Umbilical cord (tissue), 2 donors: ENCODE data around the gene DNM2. TPM values are rescaled to one million over a fixed set of nuclear protein-coding genes. Genes with fewer than 3 reads are reported as not detected.
"Not testable (repeated sequence)": the region's sequence is repeated elsewhere in the genome, so short reads cannot be mapped to it uniquely, and the experiment has no call there.

ENCODE experiments used
- DNase-seq: peaks from one replicate; pipeline ENCODE4 v3.0.0-alpha.2; 2015; ENCODE audit warnings: low spot score
- total RNA-seq: library from RNA; depleted of rRNA; stranded (reverse); fragments of >200 nt; gene quantifications from one replicate; pipeline ENCODE4 v1.2.3, GENCODE V29; 2014; ENCODE audit warnings: low replicate concordance; ENCODE audit not compliant: insufficient read depth

DNM2 gene
- total RNA-seq, 1 donor from 2014 or later: 62.8 TPM

DNA sequence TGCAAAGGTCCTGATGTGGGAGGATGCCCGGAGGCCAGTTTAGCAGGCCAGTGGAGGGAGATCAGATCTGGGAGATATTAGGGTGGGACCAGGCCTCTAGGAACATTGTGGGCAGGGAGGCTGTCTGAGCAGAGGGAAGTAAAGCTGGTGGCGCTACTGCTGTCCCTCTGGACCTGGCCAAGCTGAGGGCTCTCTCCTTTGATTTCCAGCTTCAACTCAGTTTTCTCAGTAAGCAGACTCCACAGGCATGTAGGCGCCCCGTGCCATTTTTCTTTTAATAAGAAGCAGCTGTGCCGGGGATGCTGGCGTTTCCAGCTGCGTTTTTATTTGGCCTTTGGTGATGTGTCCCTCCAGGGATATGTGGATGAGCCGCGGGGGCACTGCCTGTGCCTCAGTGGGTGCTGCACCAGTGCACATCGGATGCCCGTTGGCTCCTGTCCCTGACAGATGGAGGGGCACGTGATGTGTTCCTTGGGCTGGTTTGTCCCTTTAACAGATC lies 6.7 kb downstream of the DNM2 start:
- no peak for DNase-seq

DNA sequence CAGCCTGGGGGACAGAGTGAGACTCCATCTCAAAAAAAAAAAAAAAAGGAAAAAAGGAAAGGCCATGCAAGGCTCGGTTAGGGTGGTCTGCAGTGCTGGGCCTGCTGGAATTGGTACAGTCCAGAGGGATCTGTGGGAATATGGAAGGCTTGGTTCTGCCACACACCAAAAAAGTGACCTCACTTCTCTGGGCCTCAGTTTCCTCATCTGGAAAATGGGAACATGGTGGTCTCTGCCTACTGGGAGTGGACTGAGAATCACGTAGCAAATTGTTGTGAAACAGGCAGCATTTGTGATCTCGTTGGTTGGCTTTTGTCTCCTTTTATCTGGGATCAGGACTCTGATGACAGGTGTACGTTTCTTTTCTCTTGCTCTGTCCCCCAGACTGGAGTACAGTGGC lies 7.5 kb downstream of the DNM2 start:
- DNase-seq: no peak

DNA sequence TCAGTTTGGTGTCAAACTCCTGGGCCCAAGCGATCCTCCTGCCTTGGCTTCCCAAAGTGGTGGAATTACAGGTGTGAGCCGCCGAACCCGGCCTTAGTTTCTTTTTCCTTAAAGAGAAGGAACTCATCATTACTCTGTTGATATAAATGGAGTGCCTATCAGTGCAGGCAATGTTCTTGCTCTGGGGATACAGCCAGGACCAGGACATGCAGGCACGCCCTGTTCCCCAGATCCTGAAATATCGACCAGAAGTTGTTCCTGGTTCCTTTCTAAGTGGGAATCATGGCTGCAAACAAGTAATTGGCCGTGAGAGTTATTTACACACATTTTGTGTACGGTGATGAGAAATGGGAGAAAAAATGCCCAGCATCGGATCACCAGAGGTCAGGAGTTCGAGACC lies 8.4 kb downstream of the DNM2 start:
- DNase-seq: no peak

DNA sequence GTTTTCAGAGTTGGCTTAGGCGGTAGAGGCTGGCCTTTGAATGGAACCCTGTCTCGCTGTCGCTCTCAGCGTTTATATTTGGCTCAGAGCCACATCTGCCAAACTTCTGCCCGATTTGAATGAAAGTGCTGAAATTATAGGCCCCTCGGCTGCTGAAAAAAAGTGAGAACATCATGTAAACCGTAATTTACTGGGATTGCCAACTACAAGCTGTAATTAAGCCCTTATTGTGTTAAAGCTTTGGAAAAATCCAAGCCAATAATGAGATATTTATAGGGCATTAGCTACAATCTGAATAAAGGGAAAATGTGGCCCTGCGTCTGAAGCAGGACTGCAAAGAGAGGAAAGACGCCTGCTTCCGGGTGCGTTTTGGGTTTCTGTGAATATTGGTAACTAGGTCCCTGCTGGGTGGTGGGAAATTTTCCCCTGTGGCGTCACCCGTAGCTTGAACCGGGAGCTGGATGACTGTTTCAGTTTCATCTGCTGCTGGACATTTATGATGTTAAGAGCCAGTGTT lies 9.9 kb downstream of the DNM2 start:
- DNase-seq: no peak

DNA sequence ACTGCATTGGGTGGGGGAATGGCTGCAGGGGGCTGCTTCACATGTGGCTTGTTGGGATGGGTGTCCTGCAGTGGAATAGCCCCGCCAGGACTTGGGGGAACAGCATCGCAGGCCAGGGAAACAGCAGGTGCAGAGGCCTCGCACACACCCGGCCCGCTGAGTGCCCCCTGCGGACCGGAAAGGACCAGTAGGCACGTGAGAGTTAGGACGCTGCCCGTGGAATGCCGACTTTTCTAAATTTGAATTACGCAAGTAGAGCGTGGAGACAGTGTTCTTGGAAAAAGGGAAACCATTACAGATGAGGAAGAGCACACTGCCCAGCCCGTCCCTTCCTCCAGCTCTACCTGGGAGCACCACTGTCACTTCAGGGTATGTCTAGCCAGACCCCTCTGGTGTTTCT lies 11.5 kb downstream of the DNM2 start:
- no peak for DNase-seq

DNA sequence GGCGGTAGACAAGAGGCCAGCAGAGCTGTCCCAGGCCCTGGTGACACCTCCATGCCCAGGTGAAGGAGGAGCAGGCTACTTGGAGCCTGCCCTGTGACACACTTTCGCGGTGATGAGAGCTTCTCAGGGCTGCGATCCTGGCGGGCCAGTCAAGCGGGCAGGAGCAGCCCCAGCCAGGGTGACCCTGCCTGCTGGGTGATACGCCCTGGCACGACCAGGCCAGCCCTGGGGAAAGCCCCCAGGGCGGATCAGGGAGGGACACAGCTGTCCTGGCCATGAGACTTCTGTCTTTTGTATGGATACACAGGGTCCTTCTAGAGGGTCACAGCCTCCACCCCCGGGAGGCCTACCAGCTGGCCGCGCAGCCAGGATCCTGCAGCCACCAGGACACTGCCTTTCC lies 13.1 kb downstream of the DNM2 start:
- no peak for DNase-seq

DNA sequence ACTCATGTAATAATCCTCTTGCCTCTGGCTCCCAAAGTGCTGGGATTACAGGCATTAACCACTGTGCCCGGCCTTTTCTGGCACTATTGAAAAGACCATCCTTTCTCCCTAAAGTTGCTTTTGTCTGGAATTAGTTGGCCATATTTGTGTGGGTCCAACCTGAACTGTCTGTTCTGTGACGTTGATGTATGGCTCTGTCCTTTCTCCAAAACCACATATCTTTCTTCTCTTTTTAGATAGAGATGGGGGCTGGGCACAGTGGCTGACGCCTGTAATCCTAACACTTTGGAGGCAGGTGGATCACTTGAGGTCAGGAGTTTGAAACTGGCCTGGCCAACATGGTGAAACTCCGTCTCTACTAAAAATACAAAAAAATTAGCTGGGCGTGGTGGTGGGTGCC lies 17.9 kb downstream of the DNM2 start:
- no peak for DNase-seq

DNA sequence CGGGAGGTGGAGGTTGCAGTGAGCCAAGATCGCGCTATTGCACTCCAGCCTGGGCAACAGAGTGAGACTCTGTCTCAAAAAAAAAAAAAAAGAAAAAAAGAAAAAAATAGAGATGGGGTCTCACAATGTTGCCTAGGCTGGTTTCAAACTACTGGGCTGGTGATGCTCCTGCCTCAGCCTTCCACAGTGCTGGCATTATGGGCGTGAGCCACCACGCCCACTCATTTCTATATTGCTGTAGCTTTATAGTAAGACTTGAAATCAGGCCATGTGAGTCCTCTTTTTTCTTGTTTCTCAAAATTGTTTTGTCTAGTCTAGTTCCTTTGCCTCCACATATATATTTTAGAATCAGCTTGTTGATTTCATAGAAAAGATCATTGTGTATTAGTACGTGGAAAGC lies 18.3 kb downstream of the DNM2 start:
- DNase-seq: no peak

DNA sequence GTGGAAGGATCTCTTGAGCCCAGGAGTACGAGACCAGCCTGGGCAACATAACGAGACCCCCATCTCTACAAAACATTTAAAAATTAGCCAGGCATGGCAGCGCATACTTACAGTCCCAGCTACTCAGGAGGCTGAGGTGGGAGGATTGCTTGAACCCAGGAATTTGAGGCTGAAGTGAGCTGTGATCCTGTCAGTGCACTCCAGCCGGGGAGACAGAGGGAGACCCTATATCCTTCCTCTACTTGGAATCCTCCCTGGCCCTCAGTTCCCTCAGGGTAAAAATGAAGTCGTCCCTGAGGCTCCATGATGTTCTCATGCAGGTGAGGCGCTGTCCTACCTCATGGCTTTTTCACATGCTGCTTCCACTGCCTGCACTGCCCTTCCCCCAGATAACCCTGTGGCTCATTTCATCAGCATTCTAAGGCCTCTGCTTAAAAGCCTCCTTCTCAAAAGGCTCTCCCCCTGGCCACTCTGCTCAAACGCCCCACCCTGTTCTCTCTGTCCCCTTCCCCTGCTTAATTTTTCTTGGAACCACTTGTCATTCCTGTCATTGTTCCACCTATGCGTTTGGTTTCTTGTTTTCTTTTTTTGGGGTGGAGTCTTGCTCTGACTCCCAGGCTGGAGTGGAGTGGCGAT lies 19.2 kb downstream of the DNM2 start:
- DNase-seq: no peak

DNA sequence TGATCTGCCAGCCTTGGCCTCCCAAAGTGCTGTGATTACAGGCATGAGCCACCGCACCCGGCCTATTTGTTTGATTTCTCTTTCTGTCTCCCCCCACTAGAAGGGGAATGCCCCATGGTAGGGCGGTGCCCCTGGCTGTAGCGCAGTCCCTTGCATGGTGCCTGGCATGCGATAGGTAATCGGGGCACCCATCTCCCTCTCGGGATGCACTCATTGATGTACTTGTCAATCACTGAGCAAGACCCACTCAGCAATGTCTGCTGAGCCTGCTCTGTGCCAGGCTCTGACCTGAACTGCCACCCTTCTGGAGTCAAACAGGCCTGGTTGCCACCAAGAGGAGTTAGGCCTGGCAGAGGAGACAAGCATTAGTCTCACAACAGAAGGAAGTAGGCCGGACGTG lies 19.8 kb downstream of the DNM2 start:
- DNase-seq: no peak

DNA sequence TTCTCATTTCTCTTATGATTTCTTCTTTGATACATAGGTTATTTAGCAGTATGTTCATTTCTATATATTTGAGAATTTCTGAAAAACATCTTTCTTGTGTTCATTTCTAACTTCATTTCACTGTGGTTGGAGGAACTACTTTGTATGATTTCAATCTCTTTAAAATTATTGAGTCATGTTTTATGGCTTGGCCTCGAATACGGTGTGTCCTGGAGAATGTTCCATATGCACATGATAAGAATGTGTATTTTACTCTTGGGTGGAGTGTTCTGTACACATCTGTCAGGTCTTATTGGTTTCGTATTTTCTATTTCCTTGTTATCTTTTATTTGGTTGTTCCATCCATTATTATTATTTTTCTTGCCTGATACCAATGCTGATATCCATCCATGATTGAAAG lies 22.9 kb downstream of the DNM2 start:
- DNase-seq: no peak

DNA sequence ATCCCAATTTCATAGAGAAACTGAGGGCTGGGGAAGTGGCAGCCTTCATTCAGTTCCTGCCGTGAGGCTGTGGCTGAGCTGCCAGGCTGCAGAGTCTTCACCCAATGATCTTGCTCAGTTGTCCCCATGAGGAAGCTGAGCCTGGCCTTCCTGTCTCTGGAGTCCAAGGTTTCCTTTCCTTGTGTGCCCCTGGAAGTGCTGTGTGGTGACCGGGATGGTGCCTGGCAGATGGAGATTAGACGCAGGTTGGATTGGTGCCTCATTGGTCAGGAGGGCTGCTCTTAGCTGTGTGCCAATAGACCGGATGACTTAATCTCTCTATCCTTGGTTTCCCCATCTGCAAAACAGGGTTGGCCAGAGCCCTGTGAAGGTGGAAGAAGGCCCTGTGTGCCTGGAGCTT lies 24.6 kb downstream of the DNM2 start:
- DNase-seq: no peak

DNA sequence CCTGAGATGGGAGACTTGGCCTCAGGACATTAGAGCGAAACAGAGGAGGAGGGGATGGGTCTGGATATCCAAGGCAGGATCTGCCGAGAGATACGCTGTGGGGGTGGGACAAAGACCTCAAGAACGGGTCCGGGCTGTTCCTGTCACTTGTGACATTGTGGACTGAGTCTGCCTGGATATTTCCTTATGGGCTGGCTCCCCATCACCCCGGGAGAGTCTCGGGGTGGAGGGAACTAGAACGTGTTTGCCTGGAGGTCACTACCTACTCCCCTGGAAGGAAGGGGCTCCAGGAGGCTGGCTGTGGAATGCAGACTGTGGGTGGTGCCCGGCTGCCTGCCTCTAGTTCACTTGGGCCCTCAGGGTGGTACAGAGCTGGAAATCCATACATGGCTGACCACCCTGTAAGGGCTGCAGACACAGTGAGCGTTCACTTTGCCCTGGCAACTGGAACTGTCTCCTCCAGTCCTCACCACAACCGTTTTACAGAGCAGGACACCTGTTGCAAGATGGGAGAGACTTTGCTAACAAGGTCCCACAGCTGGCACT lies 26.4 kb downstream of the DNM2 start:
- DNase-seq: no peak

DNA sequence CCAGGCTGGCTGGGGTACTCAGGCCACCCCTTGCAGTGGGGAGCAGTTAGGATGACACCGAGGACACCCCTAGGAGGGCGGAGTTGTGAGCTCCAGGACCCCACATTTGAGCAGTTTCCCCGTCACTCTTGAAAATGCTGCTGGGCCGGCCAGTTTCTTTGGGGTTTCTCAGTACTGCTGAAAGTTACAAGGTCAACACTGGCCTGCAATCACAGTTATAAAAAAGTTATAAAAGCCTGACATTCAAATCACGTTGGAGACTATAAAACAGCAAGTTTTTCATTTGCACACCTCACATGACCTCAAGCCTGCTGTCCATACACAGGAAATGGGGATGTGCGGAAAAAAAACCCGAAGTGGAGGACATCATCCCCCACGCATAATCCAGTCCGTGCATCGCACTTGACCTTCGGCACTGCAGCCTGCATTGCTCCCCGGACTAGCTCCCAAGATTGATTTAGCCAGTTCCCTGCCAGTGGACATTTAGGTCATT lies 27.0 kb downstream of the DNM2 start:
- DNase-seq: no peak

DNA sequence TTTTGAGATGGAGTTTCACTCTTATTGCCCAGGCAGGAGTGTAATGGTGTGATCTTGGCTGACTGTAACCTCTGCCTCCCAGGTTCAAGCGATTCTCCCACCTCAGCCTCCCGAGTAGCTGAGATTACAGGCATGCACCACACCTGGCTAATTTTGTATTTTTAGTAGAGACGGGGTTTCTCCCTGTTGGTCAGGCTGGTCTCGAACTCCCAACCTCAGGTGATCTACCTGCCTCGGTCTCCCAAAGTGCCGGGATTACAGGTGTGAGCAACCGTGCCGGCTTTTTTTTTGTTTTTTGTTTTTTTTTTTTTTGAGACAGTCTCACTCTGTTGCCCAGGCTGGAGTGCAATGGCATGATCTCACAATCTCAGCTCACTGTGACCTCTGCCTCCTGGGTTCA lies 28.6 kb downstream of the DNM2 start:
- not testable (repeated sequence) for DNase-seq

DNA sequence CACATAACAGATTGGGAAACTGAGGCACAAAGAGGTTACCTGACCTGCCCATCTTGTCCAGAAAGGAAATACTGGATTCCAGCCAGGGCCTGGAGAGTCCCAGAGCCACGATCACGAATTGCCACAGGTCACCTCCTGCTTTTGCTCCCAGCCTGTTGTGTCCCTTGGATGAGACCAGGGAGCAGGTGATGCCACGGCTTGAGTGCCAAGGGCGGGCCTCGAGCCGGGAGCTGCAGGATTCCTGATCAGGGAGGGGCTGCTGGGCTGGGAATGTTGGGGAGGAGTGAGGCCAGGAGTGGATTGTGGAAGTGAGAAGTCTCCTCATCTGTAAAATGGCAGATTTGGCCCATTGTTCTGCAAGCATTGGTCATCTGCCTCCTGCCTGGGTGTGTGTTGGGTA lies 29.4 kb downstream of the DNM2 start:
- DNase-seq: no peak

DNA sequence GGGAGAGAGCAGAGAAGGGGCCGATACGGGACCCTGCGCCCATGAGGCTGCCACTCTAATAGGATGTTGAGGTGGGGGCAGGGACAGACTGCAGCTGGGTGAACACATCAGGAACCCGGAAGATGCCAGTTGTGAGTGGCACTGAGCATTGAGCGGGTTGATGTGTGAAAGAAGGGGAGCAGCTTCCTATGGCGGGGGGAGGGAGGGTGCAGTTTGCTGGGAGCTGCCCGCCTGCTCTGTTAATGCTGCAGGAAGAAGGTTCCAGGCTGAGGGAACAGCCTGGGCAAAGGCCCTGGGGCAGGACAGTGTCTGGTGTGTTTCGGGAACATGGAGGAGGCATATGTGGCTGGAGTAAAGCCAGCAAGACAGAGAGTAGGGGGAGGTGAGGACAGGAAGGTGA lies 29.8 kb downstream of the DNM2 start:
- DNase-seq: no peak

DNA sequence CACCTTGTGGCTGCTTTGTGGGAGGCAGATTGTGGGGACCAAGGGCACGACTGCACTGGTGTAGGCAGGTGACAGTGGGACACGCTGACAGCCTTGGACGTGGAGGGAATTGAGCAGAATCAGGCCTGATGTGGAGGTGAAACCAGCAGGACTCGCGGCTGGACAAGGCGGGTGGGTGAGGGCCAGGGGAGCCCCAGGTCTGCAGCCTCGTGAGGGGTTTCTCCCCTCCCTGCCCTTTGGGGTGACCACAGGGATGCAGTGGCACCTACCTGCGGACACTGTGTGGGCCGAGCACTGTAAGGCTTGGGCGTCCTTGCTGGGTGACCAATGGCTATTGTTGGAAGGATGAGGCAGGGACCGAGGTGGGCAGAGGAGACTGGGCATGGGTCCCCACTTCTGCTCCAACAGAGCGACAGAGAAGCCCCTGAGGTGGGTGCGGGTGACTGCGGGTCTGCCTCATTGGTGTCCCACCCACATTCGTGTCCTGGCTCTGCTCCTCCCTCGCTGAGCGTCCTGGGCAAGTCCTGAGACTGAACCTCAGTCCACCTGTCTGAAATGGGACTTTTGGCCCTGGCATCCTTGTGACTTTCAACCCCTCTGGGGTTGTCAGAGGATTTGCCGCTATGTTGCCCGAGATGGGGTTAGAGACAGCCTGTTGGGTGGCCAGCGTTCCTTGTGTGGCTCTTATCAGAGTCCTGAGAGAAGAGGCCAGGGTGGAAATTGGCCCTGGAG lies 30.5 kb downstream of the DNM2 start:
- no peak for DNase-seq

DNA sequence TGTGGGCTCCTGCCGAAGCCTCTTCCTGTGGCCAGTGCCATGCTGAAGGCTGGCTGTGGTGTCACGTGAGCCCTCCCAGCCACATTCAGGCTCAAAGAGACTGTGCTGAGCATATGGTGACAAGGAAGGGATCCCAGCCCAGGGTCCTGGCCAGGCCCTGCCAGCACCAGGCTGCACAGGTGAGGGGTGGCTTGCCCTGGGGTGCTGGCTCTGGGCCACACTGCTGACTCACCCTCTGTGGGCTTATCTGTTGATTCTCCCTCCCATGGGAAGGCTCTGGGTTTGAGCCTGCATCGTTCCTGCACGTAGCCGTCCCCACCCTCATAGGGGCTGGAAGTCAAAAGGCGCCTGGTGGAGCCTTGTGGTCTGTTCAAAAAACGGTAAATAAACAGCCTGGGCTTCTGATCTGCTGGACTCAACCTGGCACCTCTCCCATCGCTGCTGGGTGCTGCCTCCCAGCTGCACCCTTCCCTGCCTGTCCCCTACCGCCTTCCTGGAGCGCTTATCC lies 31.1 kb downstream of the DNM2 start:
- peak; percentile 49 for DNase-seq

DNA sequence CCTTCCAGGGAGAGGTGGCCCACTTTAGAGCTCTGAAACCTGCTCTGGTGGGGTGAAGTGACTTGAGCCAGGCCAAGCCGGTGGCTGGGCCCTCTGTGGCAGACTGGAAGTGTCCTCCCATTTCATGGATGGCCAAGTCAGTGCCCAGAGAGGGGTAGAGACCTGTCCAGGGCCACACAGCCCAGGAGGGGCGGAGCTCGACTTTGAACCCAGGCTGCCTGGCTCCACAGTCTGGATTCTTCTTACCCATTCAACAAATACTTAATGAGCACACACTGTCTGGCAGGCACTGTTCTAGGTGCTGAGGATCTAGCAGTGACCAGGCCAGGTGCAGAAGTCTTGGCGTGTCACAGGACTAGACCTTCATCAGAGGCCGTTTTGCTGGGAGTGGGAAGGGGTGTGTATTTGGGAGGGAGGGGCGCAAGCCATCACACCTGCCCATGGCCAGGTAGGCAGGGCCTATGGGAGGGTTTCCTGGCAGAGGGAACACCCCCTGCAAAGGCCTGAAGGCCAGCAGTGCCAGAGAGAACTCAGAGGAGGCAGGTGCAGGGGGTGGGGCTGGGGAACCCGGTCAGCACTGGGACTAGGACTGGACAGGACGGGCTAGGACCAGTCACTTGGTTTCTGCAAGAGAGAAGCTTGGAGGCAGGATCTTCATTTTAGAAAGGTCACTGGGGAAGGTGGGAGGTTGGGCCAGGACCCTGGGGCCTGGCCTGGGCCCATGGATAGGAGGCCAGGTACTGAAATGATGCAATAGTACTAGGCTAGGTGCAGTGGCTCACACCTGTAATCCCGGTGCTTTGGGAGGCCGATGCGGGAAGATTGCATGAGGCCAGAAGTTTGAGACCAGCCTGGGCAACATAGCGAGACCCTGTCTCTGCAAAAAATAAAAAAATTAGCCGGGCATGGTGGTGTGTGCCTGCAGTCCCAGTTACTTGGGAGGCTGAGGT lies 31.8 kb downstream of the DNM2 start:
- no peak for DNase-seq
